Lung (tissue), 12 donors: ENCODE results near the gene SLIT1. TPM values are rescaled to one million over a fixed set of nuclear protein-coding genes. Genes with fewer than 3 reads are reported as not detected.

ENCODE experiments used
- ATAC-seq: fragments of 200-7000 bp; cut with Tn5 transposase; one replicate; pipeline ENCODE4 v1.9.1; 2020; ENCODE audit warnings: moderate number of reproducible peaks; ENCODE audit not compliant: insufficient read depth, low FRiP score
- DNase-seq, 3 donors: peaks; one replicate each; pipeline ENCODE4 v3.0.0-alpha.2; 2013 to 2017
- H3K27ac ChIP-seq, 2 donors: one replicate each; pipeline ENCODE4 v1.5.1; 2013; ENCODE audit warnings: mild to moderate bottlenecking in 2 of 2, moderate library complexity in 2 of 2, control low read depth in 1 of 2, inconsistent platforms in 1 of 2, low read depth in 1 of 2, low read length in 1 of 2
- H3K27me3 ChIP-seq, 3 donors: one replicate each; pipeline ENCODE4 v1.5.1; 2013; ENCODE audit warnings: low read length in 2 of 3; ENCODE audit not compliant: control insufficient read depth in 3 of 3, insufficient read depth in 3 of 3
- H3K36me3 ChIP-seq, 4 donors: one replicate each; pipeline ENCODE4 v1.5.1; 2013; ENCODE audit warnings: low read length in 4 of 4, mild to moderate bottlenecking in 1 of 4, moderate library complexity in 1 of 4; ENCODE audit not compliant: control insufficient read depth in 4 of 4, insufficient read depth in 4 of 4
- H3K4me1 ChIP-seq, 5 donors: one replicate each; pipeline ENCODE4 v1.5.1; 2013; ENCODE audit warnings: low read length in 5 of 5, mild to moderate bottlenecking in 2 of 5, moderate library complexity in 1 of 5; ENCODE audit not compliant: control insufficient read depth in 5 of 5, insufficient read depth in 5 of 5
- H3K4me3 ChIP-seq: one replicate; pipeline ENCODE4 v1.5.1; 2013; ENCODE audit warnings: mild to moderate bottlenecking, control low read depth, moderate library complexity
- H3K9ac ChIP-seq, 2 donors: one replicate each; pipeline ENCODE4 v1.5.1; 2013; ENCODE audit warnings: low read length in 2 of 2, control low read depth in 1 of 2; ENCODE audit not compliant: insufficient read depth in 1 of 2
- H3K9me3 ChIP-seq, 4 donors: one replicate each; pipeline ENCODE4 v1.5.1; 2013; ENCODE audit warnings: low read length in 3 of 4, mild to moderate bottlenecking in 1 of 4, moderate library complexity in 1 of 4; ENCODE audit not compliant: control insufficient read depth in 4 of 4, insufficient read depth in 3 of 4
- CTCF ChIP-seq: IDR thresholded peaks from 2 replicates; pipeline ENCODE4 v1.5.1; 2012; ENCODE audit warnings: mild to moderate bottlenecking; ENCODE audit errors: control extremely low read depth, extremely low read depth
- WGBS, 2 donors: extraction: QIAGEN DNeasy Blood & Tissue Kit; methylation state at CpG; one replicate each; pipeline ENCODE4 v1.1.7; 2013; 5-methylcytosine and 5-hydroxymethylcytosine counted together
- polyA plus RNA-seq, 2 donors: library from polyadenylated mRNA; stranded (reverse); fragments of 200-250 nt; gene quantifications; one replicate each; pipeline ENCODE4 v1.2.1, GENCODE V29; 2013
- total RNA-seq, 2 donors: library from RNA; depleted of rRNA in 1 of 2; stranded (reverse); fragments of >200 nt in 1 of 2; gene quantifications; one replicate each; pipeline ENCODE4 v1.2.1, GENCODE V29; 2014 to 2021
- donor health status: control.
- donor health status: control.
- donor health status: Bipolar disorder and iron deficiency.
- donor health status: healthy.
- donor health status: DM: yes; HTN: yes; CAD: no.

Gene SLIT1
- total and polyA plus RNA-seq, 4 donors, result 0.39 to 5.6 (median 0.57) TPM

DNA sequence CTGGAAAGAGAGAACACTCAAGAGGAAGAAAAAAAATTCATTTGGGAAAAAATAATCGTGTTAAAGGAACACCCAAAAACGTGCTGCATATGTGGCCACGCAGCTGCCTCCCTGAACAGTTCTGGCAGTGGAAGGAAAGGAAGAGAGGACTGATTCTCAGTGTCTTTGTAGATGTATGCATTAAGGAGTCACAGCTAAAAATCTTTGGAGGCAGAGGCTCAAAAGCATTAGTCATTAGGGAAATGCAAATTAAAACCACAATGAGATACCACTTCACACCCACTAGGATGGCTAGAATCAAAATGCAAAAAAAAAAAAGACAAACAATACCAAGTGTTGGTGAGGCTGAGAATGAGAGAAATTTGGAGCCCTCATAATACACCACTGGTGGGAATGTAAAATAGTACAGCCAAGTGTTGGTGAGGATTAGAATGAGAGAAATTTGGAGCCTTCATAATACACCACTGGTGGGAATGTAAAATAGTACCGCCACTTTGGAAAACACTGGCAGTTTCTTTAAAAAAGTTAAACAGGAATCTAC, 134.7 kb downstream of the SLIT1 start:
- no peak overlapping the region for H3K4me3 ChIP-seq
- H3K9ac ChIP-seq, result no peak overlapping the region
- 85 to 86% methylated on average over 4 of the region's 4 CpGs for WGBS, 2 donors
- peaks cover 0 to 9% (median 0%) of the 10 kb centered on the region in 5 donors for H3K4me1 ChIP-seq
- H3K27ac ChIP-seq, result no peak overlapping the region
- no peak for ATAC-seq
- DNase-seq, result no peak
- no peaks in the 10 kb centered on the region for H3K9me3 ChIP-seq
- H3K36me3 ChIP-seq, result no peaks in the 10 kb centered on the region
- no peaks in the 10 kb centered on the region for H3K27me3 ChIP-seq
- TF ChIP-seq CTCF, result no peak

DNA sequence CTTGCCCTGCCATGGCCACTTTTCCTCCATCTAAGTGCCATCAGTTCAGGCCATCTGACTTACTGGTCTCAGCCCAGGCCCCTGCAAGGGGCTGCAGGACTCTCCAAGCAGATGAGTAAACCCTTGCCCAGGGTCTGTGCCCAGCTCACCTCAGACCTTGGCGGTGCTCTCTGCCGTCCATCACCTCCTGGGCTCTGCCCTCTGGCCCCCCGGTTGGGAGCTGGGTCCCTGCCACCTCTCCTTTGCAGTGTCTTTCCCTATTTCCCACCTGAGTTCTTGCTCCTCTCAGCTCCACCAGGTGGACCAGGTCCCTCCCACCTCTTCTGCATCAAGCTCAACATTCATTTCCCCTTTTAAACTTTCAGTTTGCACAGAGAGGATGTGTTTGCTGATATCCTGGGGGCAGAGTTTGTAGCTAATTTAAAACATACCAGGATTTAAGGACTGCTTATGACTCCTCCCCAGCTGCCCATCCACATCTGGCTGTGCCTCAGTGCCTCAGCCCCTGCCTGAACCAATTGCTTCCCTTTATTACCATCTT, 135.5 kb downstream of the SLIT1 start:
- Histone ChIP-seq H3K9me3 (no peaks in the 10 kb centered on the region), H3K36me3 (no peaks in the 10 kb centered on the region), H3K9ac (no peak overlapping the region), H3K4me3 (no peak overlapping the region), H3K27me3 (no peaks in the 10 kb centered on the region), H3K27ac (no peak overlapping the region), H3K4me1 (peaks cover 0 to 10% (median 0%) of the 10 kb centered on the region in 5 donors)
- no peak for TF ChIP-seq CTCF
- WGBS, 2 donors, result 84 to 97% methylated on average over 3 of the region's 3 CpGs
- DNase-seq (no peak), ATAC-seq (no peak)

DNA sequence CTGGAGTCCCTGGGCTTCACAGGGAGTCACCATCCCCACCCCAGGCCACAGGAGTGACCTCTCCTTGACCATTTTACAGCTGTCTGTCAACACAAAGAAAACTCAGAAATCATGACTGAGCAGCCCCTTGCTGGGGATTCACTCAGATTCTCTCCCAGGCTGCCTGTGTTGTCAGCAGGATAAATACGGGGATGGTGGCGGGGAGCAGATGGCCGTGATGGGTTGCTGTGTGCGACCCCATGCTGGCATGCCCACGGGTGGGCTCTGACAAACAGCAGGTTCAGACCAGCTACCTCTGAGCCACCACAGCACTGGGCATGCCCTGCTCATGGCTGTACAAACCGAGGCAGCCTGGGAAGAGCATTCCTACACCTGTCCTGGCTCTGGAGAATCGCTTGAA, 136.1 kb downstream of the SLIT1 start:
- no peak for TF ChIP-seq CTCF
- H3K9me3 ChIP-seq, result no peaks in the 10 kb centered on the region
- no peak overlapping the region for H3K4me3 ChIP-seq
- no peaks in the 10 kb centered on the region for H3K36me3 ChIP-seq
- no peak for ATAC-seq
- no peak overlapping the region for H3K9ac ChIP-seq
- no peak for DNase-seq
- peaks cover 0 to 10% (median 0%) of the 10 kb centered on the region in 5 donors for H3K4me1 ChIP-seq
- H3K27me3 ChIP-seq, result no peaks in the 10 kb centered on the region
- 85 to 86% methylated on average over 7 of the region's 7 CpGs for WGBS, 2 donors
- H3K27ac ChIP-seq, result no peak overlapping the region
